Testis (tissue), 3 donors: ENCODE results near the gene PPFIBP2. TPM values are rescaled to one million over a fixed set of nuclear protein-coding genes. Genes with fewer than 3 reads are reported as not detected.

ENCODE experiments used
- DNase-seq: peaks from one replicate; pipeline ENCODE4 v3.0.0-alpha.2; 2019
- H3K27ac ChIP-seq, 2 donors: fragments of 200-600 bp; sonication (generic); one replicate each; pipeline ENCODE4 v1.5.1; 2019
- H3K27me3 ChIP-seq: fragments of 200-600 bp; sonication (generic); one replicate; pipeline ENCODE4 v1.5.1; 2019
- H3K36me3 ChIP-seq: fragments of 200-600 bp; sonication (generic); one replicate; pipeline ENCODE4 v1.5.1; 2017; ENCODE audit warnings: low read depth; ENCODE audit errors: missing control alignments
- H3K4me1 ChIP-seq: fragments of 200-600 bp; sonication (generic); one replicate; pipeline ENCODE4 v1.5.1; 2019
- H3K4me3 ChIP-seq, 2 donors: fragments of 200-600 bp; sonication (generic); one replicate each; pipeline ENCODE4 v1.5.1; 2017 to 2019
- H3K9me3 ChIP-seq: fragments of 200-600 bp; sonication (generic); one replicate; pipeline ENCODE4 v1.5.1; 2017
- POLR2A ChIP-seq: fragments of 450-650 bp; IDR thresholded peaks from one replicate; pipeline ENCODE4 v1.6.1; 2017; ENCODE audit warnings: antibody characterized with exemption, mild to moderate bottlenecking, moderate library complexity
- WGBS, 2 donors: methylation state at CpG; one replicate each; pipeline ENCODE4 v1.1.5; 2018; 5-methylcytosine and 5-hydroxymethylcytosine counted together
- intact Hi-C: fragments of 100-400 bp; cut with DNase I; formaldehyde crosslinking; loops from one replicate; pipeline ENCODE4 v1.15.1; 2023; ENCODE audit warnings: low total_unique reads
- polyA plus RNA-seq: library from polyadenylated mRNA; stranded (reverse); fragments of 350-450 nt; fragmentation: Illumina TruSeq; extraction: RNeasy Lipid Tissue Mini Kit (QIAGEN cat#74804); gene quantifications from one replicate; pipeline ENCODE4 v1.2.3, GENCODE V29; 2014; ENCODE audit warnings: low read depth, low replicate concordance; ENCODE audit not compliant: insufficient read depth
- total RNA-seq, 2 donors: library from RNA; depleted of rRNA; stranded (reverse); fragments of >200 nt; gene quantifications; one replicate each; pipeline ENCODE4 v1.2.3, GENCODE V29; 2016
- TF ChIP-seq, protein P1 (sequence below), 3 experiments: fragments of 450-650 bp in 2 of 3; fragments of 200-600 bp in 1 of 3; sonication (generic) in 1 of 3; IDR thresholded peaks; one replicate each; pipeline ENCODE4 v1.5.1; 2016 to 2019; ENCODE audit warnings: antibody characterized with exemption in 3 of 3, mild to moderate bottlenecking in 2 of 3, moderate library complexity in 1 of 3

The PPFIBP2 gene
- total and polyA plus RNA-seq, 3 donors from 2014 or later, result 70.5 to 105 (median 104) TPM

DNA sequence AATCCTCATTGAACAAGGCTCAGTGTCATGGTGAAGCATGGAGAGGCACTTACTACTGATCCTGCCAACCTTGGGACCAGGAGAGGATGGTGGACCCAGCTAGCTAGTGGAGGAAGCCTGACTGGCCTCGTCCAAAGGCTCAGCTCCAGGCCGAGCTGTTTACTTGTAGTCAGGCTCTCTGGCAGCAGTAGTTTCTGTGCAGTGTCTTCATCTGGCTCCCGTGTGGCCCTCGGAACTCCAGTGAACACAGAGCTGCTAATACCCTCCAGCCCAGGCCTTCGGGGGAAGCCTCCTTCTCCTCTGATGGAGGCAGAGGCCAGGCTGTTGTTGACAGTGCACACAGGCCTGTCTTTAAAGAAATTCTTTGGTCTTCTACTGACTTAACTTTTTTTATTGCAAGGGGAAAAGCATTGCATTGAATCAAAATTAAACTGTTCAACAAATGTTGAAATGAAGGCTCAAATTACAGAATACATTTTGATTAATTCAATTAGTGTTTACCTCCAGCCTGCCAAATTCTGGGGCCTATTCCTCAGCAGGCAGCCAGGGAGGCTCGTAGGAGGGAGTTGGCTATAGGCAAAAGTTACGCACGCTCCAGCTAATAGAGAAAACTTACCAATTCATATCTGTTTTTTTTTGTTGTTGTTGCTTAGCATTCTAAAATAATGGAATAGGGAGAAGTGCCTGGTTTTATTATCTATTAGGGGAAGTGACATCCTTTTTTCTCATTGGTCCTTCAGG lies 18.8 kb downstream of the PPFIBP2 start:
- Histone ChIP-seq H3K4me3 (no peak overlapping the region), H3K9me3 (no peaks in the 10 kb centered on the region), H3K4me1 (no peaks in the 10 kb centered on the region), H3K27me3 (no peaks in the 10 kb centered on the region), H3K36me3 (no peaks in the 10 kb centered on the region), H3K27ac (no peak overlapping the region)
- no peak for DNase-seq
- intact Hi-C loops, result no loop called here
- WGBS, 2 donors, result 95 to 97% methylated on average over 8 of the region's 8 CpGs
- no peak for TF ChIP-seq POLR2A

DNA sequence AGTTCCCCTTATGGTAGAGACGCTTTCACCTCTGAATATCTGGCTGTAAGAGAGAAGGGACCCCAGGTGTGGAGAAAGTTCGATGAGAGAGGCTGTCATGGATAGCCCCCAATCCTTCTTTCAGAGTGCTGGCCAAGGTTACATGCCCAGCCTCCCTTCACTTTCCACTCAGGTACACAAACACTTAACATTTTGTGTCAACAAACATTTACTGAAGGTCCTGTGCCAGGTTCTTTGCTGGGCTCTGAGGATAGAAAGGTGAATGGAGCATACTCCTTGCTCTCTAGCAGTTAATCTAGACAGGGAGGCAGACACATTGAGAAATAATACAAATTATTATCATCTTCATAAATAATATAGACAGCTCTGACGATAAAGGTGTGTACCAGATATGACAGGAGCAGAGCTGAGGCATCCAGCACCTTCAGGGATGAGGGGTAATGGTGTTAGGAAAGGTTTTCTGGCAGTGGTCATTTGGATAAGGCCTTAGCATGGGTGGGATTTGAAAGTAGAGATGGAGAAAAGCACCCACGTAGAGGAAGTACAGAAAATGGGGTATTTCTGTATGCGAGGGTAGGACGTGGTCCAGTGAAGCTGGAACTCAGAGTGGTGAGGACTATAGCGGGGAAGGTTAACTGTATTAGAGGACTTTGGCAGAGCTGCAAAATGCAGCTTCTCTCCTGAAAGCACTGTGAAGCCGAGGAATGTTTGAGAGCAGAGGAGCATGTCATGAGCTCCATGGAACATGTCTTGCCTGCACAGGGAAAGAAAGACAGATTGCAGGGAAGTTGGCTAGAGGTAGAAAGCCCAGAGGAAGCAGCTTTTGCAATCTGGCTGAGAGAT lies 19.6 kb downstream of the PPFIBP2 start:
- TF ChIP-seq POLR2A, result no peak
- TF ChIP-seq, protein P1, sequence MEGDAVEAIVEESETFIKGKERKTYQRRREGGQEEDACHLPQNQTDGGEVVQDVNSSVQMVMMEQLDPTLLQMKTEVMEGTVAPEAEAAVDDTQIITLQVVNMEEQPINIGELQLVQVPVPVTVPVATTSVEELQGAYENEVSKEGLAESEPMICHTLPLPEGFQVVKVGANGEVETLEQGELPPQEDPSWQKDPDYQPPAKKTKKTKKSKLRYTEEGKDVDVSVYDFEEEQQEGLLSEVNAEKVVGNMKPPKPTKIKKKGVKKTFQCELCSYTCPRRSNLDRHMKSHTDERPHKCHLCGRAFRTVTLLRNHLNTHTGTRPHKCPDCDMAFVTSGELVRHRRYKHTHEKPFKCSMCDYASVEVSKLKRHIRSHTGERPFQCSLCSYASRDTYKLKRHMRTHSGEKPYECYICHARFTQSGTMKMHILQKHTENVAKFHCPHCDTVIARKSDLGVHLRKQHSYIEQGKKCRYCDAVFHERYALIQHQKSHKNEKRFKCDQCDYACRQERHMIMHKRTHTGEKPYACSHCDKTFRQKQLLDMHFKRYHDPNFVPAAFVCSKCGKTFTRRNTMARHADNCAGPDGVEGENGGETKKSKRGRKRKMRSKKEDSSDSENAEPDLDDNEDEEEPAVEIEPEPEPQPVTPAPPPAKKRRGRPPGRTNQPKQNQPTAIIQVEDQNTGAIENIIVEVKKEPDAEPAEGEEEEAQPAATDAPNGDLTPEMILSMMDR (IDR thresholded peaks at IDR 0.05), result no peak
- 82 to 90% methylated on average over 8 of the region's 8 CpGs for WGBS, 2 donors
- Histone ChIP-seq H3K36me3 (no peaks in the 10 kb centered on the region), H3K4me1 (peaks cover 3% of the 10 kb centered on the region), H3K9me3 (no peaks in the 10 kb centered on the region), H3K27ac (no peak overlapping the region), H3K27me3 (no peaks in the 10 kb centered on the region), H3K4me3 (no peak overlapping the region)
- intact Hi-C loops, result no loop called here
- DNase-seq, result no peak

DNA sequence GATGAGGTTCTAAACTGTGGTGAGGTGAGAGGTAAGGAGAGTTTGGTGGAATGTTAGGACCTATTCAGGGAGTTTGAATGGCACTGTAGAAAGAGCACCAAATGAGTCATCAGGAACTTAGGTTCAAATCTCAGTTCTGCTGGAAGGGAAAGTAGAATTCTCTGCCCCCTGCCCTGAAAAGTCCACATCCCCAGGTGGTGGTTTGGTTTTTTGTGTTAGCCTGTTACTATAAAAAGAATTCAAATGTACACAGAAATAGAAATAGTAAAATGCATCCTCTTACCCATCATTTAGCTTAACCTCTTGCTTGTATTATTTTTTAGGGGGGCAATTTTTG lies 20.2 kb downstream of the PPFIBP2 start:
- peaks cover 3% of the 10 kb centered on the region for H3K4me1 ChIP-seq

DNA sequence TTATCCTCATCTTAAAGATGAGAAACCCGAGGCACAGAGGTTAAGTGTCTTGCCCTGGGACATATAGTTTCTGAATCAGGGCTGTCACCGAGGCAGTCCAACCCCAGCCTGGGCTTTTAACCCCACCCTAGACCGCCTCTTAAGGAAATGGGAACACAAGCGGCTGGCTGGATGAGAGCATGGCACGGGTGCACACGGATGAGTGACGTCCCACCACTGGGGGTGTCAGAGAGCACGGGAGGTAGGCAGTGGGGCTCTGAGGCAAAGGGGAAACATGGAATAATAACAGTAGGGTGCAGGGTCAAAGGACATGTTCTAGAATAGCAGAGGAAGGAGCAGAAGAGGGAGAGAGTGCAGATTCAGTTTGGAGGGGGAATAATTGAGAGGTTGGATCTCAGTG lies 22.3 kb downstream of the PPFIBP2 start:
- no peaks in the 10 kb centered on the region for H3K9me3 ChIP-seq
- H3K27me3 ChIP-seq, result no peaks in the 10 kb centered on the region
- peaks cover 3% of the 10 kb centered on the region for H3K4me1 ChIP-seq
- 66 to 71% methylated on average over 8 of the region's 8 CpGs for WGBS, 2 donors
- H3K4me3 ChIP-seq, result no peak overlapping the region
- H3K27ac ChIP-seq, result no peak overlapping the region
- TF ChIP-seq, protein P1 (IDR thresholded peaks at IDR 0.05), result no peak
- no peak for TF ChIP-seq POLR2A
- no peaks in the 10 kb centered on the region for H3K36me3 ChIP-seq
- intact Hi-C loops, result no loop called here
- no peak for DNase-seq

More for the DNA sequence above, 20.2 kb downstream of the PPFIBP2 start:
- intact Hi-C loops, result no loop called here
- Histone ChIP-seq H3K4me3 (no peak overlapping the region), H3K9me3 (no peaks in the 10 kb centered on the region), H3K27me3 (no peaks in the 10 kb centered on the region), H3K27ac (no peak overlapping the region), H3K36me3 (no peaks in the 10 kb centered on the region)
- DNase-seq, result no peak
- no peak for TF ChIP-seq POLR2A
- TF ChIP-seq, protein P1 (IDR thresholded peaks at IDR 0.05), result no peak

DNA sequence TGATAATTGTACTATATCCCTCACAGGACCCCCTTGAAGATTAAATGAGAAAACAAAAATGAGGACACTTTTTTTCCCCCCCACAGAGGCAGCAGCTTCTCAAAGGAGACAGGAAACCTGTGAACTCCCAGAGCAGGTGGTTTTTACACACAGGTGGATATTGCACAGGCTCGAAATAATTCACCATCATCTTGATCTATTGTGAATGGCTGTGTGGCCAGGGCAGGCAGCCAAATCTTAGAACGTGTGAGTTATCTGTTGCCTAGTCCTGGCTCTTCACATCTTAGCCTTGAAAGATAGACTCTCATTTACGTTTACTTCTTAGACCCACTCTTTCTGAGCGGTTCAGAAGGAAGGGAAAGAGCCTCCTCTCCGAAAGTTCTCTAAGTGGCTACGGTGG lies 23.5 kb downstream of the PPFIBP2 start:
- peaks cover 3% of the 10 kb centered on the region for H3K4me1 ChIP-seq
- intact Hi-C loops, result no loop called here
- H3K36me3 ChIP-seq, result no peaks in the 10 kb centered on the region
- TF ChIP-seq, protein P1 (IDR thresholded peaks at IDR 0.05), result no peak
- no peak for TF ChIP-seq POLR2A
- H3K4me3 ChIP-seq, result no peak overlapping the region
- H3K9me3 ChIP-seq, result no peaks in the 10 kb centered on the region
- no peaks in the 10 kb centered on the region for H3K27me3 ChIP-seq
- no peak overlapping the region for H3K27ac ChIP-seq
- 59 to 72% methylated on average over 6 of the region's 6 CpGs for WGBS, 2 donors
- peak; percentile 31 for DNase-seq
